Effector memory CD8-positive, alpha-beta T cell (primary cell): Measurements from ENCODE around the gene SSH2.

ENCODE experiments used
- ATAC-seq: fragments of 150-1000 bp; cut with Tn5 transposase; replicated peaks from 2 replicates; pipeline ENCODE4 v1.10.0; 2021; ENCODE audit warnings: mild to moderate bottlenecking, moderate library complexity
- DNase-seq, 3 experiments: peaks; one replicate each; pipeline ENCODE4 v3.0.0; 2021
- H3K27ac Mint-ChIP-seq, 2 donors: one replicate each; pipeline ENCODE4 v1.8.0; 2022; ENCODE audit warnings: mild to moderate bottlenecking in 2 of 2, mixed read lengths in 2 of 2, moderate library complexity in 2 of 2
- H3K27me3 Mint-ChIP-seq, 2 donors: one replicate each; pipeline ENCODE4 v1.8.0; 2022; ENCODE audit warnings: mixed read lengths in 2 of 2
- H3K36me3 Mint-ChIP-seq: one replicate; pipeline ENCODE4 v1.8.0; 2022; ENCODE audit warnings: mild to moderate bottlenecking, moderate library complexity, mixed read lengths; ENCODE audit not compliant: insufficient read depth
- H3K4me1 Mint-ChIP-seq, 2 donors: one replicate each; pipeline ENCODE4 v1.8.0; 2022; ENCODE audit warnings: low read depth in 2 of 2, mixed read lengths in 2 of 2
- H3K4me3 Mint-ChIP-seq, 2 donors: one replicate each; pipeline ENCODE4 v1.8.0; 2022; ENCODE audit warnings: mild to moderate bottlenecking in 2 of 2, mixed read lengths in 2 of 2, moderate library complexity in 2 of 2
- H3K9me3 Mint-ChIP-seq, 2 donors: one replicate each; pipeline ENCODE4 v1.8.0; 2022; ENCODE audit warnings: mixed read lengths in 2 of 2

Gene SSH2

DNA sequence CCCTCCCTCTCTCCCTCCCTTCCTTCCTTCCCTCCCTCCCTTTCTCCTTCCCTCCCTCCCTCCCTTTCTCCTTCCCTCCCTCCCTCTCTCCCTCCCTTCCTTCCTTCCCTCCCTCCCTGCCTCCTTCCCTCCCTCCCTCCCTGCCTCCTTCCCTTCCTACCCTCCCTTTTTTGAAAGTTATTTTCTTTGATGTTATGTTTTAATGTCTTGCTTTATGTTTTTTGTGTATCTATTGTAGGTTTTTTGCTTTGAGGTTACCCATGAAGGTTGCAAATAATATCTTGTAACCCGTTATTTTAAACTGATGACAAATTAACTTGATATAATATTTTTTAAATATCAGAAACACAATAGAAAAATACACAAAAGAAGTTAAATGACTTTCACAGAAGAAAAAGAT lies 96.2 kb downstream of the SSH2 start:
- H3K9me3 Mint-ChIP-seq = no peaks in the 10 kb centered on the region
- H3K36me3 Mint-ChIP-seq = no peaks in the 10 kb centered on the region
- H3K4me3 Mint-ChIP-seq = no peak overlapping the region
- H3K27me3 Mint-ChIP-seq = no peaks in the 10 kb centered on the region
- DNase-seq (no peak), ATAC-seq (no peak)
- no peak overlapping the region for H3K27ac Mint-ChIP-seq
- H3K4me1 Mint-ChIP-seq = peaks cover 3 to 8% of the 10 kb centered on the region in 2 donors

GRCh38 chr17:29828676-29829284 lies 101.2 kb downstream of the SSH2 start:
- H3K4me3 Mint-ChIP-seq = no peak overlapping the region
- no peaks in the 10 kb centered on the region for H3K36me3 Mint-ChIP-seq
- ATAC-seq (no peak), DNase-seq (no peak)
- no peaks in the 10 kb centered on the region for H3K9me3 Mint-ChIP-seq
- H3K27me3 Mint-ChIP-seq = no peaks in the 10 kb centered on the region
- H3K27ac Mint-ChIP-seq = no peak overlapping the region
- H3K4me1 Mint-ChIP-seq = peaks cover 7 to 8% of the 10 kb centered on the region in 2 donors

DNA sequence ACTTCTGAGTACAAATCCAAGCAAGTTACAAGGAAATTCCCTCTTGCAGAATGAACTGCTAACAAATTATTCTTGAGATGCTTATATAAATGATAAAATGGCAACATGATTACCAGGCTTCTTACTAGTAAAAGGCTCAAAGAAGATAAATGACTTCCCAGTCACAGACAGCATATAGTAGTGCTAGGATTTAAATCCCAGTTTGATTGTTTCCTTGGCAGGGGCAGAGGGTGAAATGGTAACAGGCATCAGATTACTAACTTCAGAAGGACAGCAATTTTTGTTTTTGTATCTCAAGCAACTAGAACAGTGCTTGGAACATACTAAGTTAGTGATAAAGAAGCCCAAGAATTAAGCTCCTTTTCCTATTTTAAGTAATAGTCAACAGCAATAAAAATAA lies 102.8 kb downstream of the SSH2 start:
- ATAC-seq (no peak), DNase-seq (no peak)
- Mint-ChIP-seq H3K4me3 (no peak overlapping the region), H3K27me3 (no peaks in the 10 kb centered on the region), H3K9me3 (no peaks in the 10 kb centered on the region), H3K27ac (no peak overlapping the region), H3K4me1 (peaks cover 7 to 8% of the 10 kb centered on the region in 2 donors), H3K36me3 (no peaks in the 10 kb centered on the region)

DNA sequence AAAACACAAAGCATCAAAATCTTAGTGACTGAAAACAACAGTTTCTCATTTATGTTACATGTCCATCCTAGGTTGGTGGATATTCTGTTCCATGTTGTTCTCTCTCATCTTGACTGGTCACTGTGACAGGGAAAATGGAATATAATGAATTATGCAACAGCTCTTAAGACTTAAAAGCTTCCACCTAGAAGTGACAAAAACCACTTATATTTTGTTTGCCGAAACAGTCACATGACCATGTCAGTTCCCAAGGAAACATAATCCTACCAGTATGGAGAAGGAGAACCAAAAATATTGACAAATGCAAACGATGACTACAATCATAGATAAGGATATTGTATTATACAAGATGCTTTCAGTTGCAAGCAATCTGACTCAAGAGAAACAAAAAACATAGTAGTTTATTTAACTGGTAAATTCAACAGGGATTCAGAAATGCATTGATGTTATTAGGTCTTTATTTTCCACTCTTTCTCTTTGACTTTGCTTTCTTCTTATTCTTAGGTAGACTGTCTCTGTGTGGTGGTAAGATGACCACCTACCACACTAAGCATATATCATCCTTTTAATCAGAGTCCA lies 103.8 kb downstream of the SSH2 start:
- Mint-ChIP-seq H3K4me1 (peaks cover 7 to 8% of the 10 kb centered on the region in 2 donors), H3K27me3 (no peaks in the 10 kb centered on the region), H3K4me3 (no peak overlapping the region), H3K36me3 (no peaks in the 10 kb centered on the region), H3K27ac (no peak overlapping the region), H3K9me3 (no peaks in the 10 kb centered on the region)
- DNase-seq = no peak
- no peak for ATAC-seq

DNA sequence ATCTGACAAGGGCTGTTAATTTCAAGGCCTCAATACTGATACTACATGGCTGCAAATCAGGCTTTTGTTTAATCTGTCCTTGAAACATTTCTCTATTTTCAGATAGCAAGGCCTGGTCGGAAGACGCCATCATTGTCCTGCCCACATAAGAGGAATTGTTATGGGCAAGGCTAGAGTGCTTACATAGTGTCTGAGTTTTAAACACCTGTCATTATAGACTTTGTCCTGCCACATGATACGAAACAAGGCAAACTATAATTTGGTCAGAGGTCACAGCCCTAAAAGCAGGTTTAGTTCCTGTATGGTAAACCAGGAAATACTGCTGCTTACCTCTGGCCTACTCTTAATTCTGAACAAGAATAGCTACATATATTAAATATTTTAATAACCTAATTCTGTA lies 104.4 kb downstream of the SSH2 start:
- no peak overlapping the region for H3K27ac Mint-ChIP-seq
- H3K9me3 Mint-ChIP-seq = no peaks in the 10 kb centered on the region
- H3K4me3 Mint-ChIP-seq = no peak overlapping the region
- no peaks in the 10 kb centered on the region for H3K27me3 Mint-ChIP-seq
- ATAC-seq (no peak), DNase-seq (no peak)
- H3K36me3 Mint-ChIP-seq = no peaks in the 10 kb centered on the region
- peaks cover 7% of the 10 kb centered on the region in 2 donors for H3K4me1 Mint-ChIP-seq

DNA sequence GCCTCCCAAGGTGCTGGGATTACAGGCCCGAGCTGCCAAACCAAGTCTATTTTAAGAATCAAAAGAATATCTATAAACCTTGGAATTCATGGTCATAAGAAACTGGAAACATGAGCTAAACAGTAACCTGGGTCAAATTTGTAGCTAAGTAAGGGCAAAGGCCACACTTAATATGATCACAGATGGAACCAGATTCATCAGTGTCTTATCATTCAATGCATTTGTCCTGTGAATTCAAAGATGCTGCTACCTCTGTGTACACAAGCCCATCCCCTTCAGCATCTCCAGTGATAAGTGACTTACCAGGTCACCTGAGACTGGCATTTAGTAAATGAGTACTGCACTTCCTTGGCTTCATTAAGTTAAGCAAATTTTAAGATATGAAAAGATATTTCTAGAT lies 108.1 kb downstream of the SSH2 start:
- no peaks in the 10 kb centered on the region for H3K9me3 Mint-ChIP-seq
- H3K27ac Mint-ChIP-seq = no peak overlapping the region
- H3K4me3 Mint-ChIP-seq = no peak overlapping the region
- no peaks in the 10 kb centered on the region for H3K27me3 Mint-ChIP-seq
- H3K4me1 Mint-ChIP-seq = peaks cover 0 to 4% of the 10 kb centered on the region in 2 donors
- no peak for DNase-seq
- no peak for ATAC-seq
- H3K36me3 Mint-ChIP-seq = no peaks in the 10 kb centered on the region

- Mint-ChIP-seq H3K4me3 (no peak overlapping the region), H3K36me3 (no peaks in the 10 kb centered on the region), H3K27ac (no peak overlapping the region), H3K9me3 (no peaks in the 10 kb centered on the region), H3K27me3 (no peaks in the 10 kb centered on the region), H3K4me1 (peaks cover 0 to 4% of the 10 kb centered on the region in 2 donors)
- DNase-seq = no peak
- no peak for ATAC-seq
Measured at GRCh38 chr17:29820425-29820824, 109.6 kb downstream of the SSH2 start.

DNA sequence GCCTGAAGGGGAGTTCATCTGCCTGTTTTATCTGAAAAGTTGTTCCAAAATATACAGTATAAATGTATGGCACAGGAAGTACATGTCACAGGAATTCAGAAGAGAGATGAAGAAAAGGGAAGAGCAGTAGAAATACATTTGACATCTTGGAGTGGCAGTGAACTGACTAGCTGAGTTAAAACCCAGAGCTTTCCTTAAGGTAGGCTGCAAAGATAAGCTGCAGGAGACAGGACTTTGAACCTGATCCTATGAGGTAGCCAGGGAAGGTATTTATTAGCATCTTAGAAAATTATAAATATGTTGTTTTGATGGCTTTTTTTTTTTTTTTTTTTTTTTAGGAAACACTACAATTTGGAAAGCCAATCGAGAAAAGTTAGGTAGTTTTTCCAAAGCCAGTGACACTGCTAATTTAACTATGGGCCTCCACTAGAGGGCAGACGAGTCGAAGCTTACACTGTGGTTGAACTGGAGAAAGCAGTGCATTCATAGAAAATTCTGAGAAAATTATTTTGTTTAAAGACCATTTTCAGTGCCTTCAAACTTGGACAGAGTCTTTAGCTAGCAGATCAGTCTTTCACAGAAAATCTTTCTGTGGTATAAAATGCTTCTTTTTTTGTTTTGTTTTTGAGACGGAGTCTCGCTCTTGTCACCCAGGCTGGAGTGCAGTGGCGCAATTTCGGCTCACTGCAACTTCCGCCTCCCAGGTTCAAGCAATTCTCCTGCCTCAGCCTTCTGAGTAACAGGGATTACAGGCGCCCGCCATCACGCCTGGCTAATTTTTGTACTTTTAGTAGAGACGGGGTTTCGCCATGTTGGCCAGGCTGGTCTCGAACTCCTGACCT lies 122.3 kb downstream of the SSH2 start:
- H3K9me3 Mint-ChIP-seq = no peaks in the 10 kb centered on the region
- H3K36me3 Mint-ChIP-seq = peaks cover 3% of the 10 kb centered on the region
- peak; percentile 63 to 72 (median 71) for DNase-seq
- no peaks in the 10 kb centered on the region for H3K27me3 Mint-ChIP-seq
- ATAC-seq = peak; percentile 74
- peaks cover 0 to 3% of the 10 kb centered on the region in 2 donors for H3K4me1 Mint-ChIP-seq
- no peak overlapping the region for H3K27ac Mint-ChIP-seq
- no peak overlapping the region for H3K4me3 Mint-ChIP-seq

GRCh38 chr17:29802246-29802645 lies 127.8 kb downstream of the SSH2 start:
- DNase-seq = no peak
- no peak for ATAC-seq
- Mint-ChIP-seq H3K4me3 (no peak overlapping the region), H3K27ac (no peak overlapping the region), H3K4me1 (peaks cover 0 to under 1% of the 10 kb centered on the region in 2 donors), H3K36me3 (peaks cover 3% of the 10 kb centered on the region), H3K9me3 (no peaks in the 10 kb centered on the region), H3K27me3 (no peaks in the 10 kb centered on the region)

DNA sequence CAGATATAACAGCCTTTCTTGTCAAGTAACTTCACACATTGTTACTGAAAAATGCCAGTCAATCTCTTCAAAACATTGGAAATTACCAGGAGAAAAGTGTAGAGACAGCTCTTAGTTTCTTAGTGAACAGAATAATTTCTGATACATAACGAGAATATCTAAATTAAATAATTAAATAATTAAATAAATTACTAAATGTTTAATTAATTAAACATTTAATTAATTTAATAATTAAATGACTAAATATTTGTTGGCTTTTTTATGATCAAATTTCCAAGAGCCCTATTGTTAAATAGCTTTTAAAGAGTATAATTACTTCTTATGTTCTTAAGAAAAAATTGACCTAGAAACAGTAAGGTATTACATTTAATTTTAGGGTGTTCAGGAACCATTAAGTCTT lies 129.6 kb downstream of the SSH2 start:
- Mint-ChIP-seq H3K4me3 (no peak overlapping the region), H3K27me3 (no peaks in the 10 kb centered on the region), H3K4me1 (no peaks in the 10 kb centered on the region), H3K9me3 (no peaks in the 10 kb centered on the region), H3K36me3 (peaks cover 3% of the 10 kb centered on the region), H3K27ac (no peak overlapping the region)
- DNase-seq (no peak), ATAC-seq (no peak)

DNA sequence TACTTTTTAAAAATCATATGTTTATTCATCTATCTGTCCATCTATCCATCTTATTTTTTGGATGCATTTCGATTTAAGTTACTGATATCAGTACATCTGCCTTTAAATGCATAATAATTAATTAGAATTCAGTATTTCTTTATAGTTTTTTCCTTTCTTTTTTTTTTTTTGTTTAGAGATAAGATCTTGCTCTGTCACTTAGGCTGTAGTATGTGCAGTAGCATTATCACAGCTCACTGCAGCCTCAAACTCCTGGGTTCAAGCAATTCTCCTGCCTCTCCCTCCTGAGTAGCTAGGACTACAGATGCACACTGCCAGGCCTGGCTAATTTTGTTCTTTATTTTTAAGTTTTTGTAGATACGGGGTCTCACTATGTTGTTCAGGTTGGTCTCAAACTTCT lies 133.4 kb downstream of the SSH2 start:
- Mint-ChIP-seq H3K36me3 (peaks cover 7% of the 10 kb centered on the region), H3K27me3 (no peaks in the 10 kb centered on the region), H3K4me3 (no peak overlapping the region), H3K4me1 (peaks cover 0 to 6% of the 10 kb centered on the region in 2 donors), H3K9me3 (no peaks in the 10 kb centered on the region), H3K27ac (no peak overlapping the region)
- ATAC-seq (no peak), DNase-seq (no peak)

- no peak for ATAC-seq
- no peaks in the 10 kb centered on the region for H3K9me3 Mint-ChIP-seq
- H3K27me3 Mint-ChIP-seq = no peaks in the 10 kb centered on the region
- peaks cover 10% of the 10 kb centered on the region for H3K36me3 Mint-ChIP-seq
- no peak for DNase-seq
- no peak overlapping the region for H3K4me3 Mint-ChIP-seq
- no peak overlapping the region for H3K27ac Mint-ChIP-seq
- peaks cover 0 to 6% of the 10 kb centered on the region in 2 donors for H3K4me1 Mint-ChIP-seq
Measured at GRCh38 chr17:29793501-29793900, 136.5 kb downstream of the SSH2 start.

- Mint-ChIP-seq H3K27ac (no peak overlapping the region), H3K27me3 (no peaks in the 10 kb centered on the region), H3K9me3 (no peaks in the 10 kb centered on the region), H3K4me1 (peaks cover 0 to 6% of the 10 kb centered on the region in 2 donors), H3K4me3 (no peak overlapping the region), H3K36me3 (peaks cover 7% of the 10 kb centered on the region)
- no peak for DNase-seq
- ATAC-seq = no peak
Measured at GRCh38 chr17:29791336-29792080, 138.5 kb downstream of the SSH2 start.
